ENCODE measurements around the gene WAPL.

Gene WAPL

GRCh38 chr10:86450806-86451603, 70.6 kb downstream of the WAPL start:
- DNase-seq: no peak

GRCh38 chr10:86449926-86450558, 71.5 kb downstream of the WAPL start:
- DNase-seq: no peak

- no peak for DNase-seq
Observed at GRCh38 chr10:86447432-86447831, 74.2 kb downstream of the WAPL start.

GRCh38 chr10:86446987-86447386, 74.6 kb downstream of the WAPL start:
- no peak for DNase-seq

GRCh38 chr10:86446440-86446839, 75.2 kb downstream of the WAPL start:
- DNase-seq: no peak

GRCh38 chr10:86443936-86444335, 77.7 kb downstream of the WAPL start:
- DNase-seq: peak; percentile 35

- DNase-seq: no peak
Observed at GRCh38 chr10:86443069-86443468, 78.5 kb downstream of the WAPL start.

GRCh38 chr10:86440874-86441843, 80.4 kb downstream of the WAPL start:
- peak; percentile 91 for DNase-seq

- no peak for DNase-seq
Observed at GRCh38 chr10:86439544-86439943, 82.0 kb downstream of the WAPL start.

GRCh38 chr10:86438091-86438749, 83.4 kb downstream of the WAPL start:
- no peak for DNase-seq

GRCh38 chr10:86437447-86437846, 84.1 kb downstream of the WAPL start:
- DNase-seq: no peak

GRCh38 chr10:86436963-86437362, 84.6 kb downstream of the WAPL start:
- no peak for DNase-seq

- no peak for DNase-seq
Observed at GRCh38 chr10:86434656-86435055, 86.9 kb downstream of the WAPL start.

GRCh38 chr10:86423739-86424138, 97.9 kb downstream of the WAPL start:
- no peak for DNase-seq

- DNase-seq: no peak
Observed at GRCh38 chr10:86419101-86419500, 102.5 kb downstream of the WAPL start.

GRCh38 chr10:86415583-86415982, 106.0 kb downstream of the WAPL start:
- no peak for DNase-seq

GRCh38 chr10:86415116-86415515, 106.5 kb downstream of the WAPL start:
- no peak for DNase-seq

GRCh38 chr10:86413046-86413728, 108.4 kb downstream of the WAPL start:
- DNase-seq: peak; percentile 13

- no peak for DNase-seq
Observed at GRCh38 chr10:86411852-86412560, 109.6 kb downstream of the WAPL start.

GRCh38 chr10:86411281-86411841, 110.2 kb downstream of the WAPL start:
- peak; percentile 23 for DNase-seq

- DNase-seq: peak; percentile 75
Observed at GRCh38 chr10:86410542-86411124, 111.0 kb downstream of the WAPL start.

All from kidney glomerular epithelial cell (primary cell).